Activated CD4-positive, CD25-positive, alpha-beta regulatory T cell (primary cell): ENCODE data around the gene SDHAF2.
"Not testable (repeated sequence)": the region's sequence is repeated elsewhere in the genome, so short reads cannot be mapped to it uniquely, and the experiment has no call there.

Source experiments
- DNase-seq, 4 experiments: peaks; one replicate each; lab custom pipeline; 2025; lab: John Stamatoyannopoulos, UW

SDHAF2 gene

DNA sequence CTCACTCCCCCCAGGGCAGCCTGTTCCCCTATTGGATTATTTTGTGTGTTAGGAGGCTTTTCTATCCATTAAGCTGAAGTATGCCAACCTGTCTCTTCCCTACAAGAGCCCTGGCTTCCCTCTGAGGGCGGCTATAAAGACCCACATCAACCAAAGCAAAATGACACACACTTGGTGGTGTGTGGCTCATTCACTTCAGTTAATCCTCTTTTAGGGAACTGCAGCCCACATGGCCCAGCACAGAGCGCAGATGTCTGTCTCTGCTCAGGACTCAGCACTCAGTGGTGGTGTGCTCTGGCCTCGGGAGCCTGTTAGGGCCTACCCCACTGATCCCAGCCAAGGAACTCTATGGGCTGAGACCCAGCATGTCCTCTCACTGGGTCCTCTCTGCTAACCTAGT is 46.4 kb downstream of the SDHAF2 start:
- no peak for DNase-seq

DNA sequence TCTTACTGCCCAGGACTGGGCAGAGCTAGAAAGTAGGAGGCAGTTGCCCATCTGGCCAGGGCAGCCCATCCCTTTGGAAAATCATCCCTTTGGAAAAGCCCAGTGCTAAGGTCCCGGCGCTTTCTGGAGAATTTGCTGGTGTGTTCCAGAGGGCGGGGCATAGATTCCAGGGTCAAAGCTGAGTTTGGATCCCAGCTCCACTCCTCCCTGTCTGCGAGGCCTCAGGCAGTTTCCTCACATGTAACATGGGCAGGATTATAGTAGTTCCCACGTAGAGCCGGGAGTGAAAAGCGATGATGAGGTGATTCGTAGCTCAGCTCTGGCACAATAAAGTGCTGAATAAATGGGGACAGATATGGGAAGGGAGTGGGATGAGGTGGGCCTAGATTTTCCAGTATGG is 47.2 kb downstream of the SDHAF2 start:
- DNase-seq, result no peak

DNA sequence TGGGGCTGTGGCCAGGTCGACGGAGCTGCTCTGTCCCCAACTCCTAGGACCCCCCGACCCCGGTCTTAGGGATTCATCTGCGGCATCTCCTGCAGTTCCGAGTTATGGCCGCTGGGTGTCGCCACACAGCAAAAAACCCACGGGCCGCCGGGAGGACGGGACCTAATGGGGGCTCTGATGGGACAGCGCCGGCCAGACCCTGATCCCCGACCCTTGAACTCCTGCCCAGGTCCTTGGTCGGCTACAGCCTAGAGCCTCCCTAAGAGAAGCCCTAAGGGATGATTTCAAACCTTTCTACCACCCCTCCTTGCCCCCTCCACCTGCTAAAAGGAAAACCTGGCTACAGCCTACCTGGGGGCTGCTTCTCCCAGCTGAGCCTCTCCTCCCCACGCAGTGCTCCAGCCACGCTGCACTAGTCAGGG is 47.8 kb downstream of the SDHAF2 start:
- peak in 3 of 4 experiments; percentile 9 to 45 (median 42) for DNase-seq

DNA sequence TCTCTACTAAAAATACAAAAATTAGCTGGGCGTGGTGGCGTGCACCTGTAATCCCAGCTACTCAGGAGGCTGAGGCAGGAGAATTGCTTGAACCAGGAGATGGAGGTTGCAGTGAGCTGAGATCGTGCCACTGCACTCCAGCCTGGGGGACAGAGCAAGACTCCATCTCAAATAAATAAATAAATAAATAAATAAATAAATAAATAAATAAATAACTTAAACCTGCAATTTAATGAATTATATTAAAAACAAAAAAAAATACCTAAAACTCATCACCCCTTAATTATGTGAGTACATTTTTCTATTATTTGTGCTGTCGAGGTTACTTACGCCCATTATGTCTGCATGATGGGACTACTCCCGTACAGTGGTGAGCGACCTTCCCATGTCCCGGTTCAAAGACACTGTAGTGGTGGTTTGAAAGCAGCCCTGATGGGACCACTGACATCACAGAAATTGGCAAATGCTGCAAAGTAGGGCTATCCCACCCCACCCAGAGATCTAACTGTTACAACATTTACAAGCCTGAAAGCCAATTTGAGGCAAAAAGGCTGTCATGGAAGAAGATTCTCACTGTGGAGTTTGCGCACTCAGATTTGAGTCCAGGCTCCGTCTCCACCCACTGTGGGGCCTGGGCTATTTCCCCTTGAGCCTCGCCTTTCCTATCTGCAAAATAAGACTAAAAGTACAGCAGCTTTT is 49.6 kb downstream of the SDHAF2 start:
- not testable (repeated sequence) for DNase-seq

DNA sequence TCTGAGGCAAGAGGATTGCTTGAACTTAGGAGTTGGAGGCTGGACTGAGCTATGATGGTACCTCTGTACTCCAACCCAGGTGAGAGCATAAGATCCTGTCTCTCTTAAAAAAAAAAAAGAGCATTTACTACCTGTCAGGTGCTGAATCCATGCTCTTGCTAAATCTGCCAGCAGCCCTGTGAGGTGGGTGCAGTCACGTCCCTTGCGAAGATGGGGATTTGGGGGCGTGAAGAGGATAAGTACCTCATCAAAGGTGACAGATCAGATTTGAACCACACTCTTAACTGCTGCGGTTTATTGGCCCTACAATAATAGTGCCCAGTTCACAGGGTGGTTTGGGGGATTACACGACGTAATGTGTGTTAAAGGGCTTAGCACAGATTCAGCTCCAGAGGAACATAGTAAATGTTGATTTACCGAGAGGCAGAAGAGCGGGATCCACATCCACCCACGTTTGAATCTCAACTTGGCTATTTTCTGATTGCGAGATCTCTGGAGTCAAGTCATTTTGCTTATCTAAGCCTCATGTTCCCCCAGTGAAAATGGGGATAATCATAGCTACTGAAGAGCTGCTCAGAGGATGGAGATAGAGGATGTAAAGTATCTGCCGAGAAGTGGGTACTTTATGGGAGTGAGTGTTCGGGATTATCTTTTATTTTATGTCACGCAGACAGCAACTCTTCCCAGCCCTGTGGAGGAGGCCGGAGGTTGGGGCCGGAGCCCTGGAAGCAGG is 50.5 kb downstream of the SDHAF2 start:
- DNase-seq, result no peak

DNA sequence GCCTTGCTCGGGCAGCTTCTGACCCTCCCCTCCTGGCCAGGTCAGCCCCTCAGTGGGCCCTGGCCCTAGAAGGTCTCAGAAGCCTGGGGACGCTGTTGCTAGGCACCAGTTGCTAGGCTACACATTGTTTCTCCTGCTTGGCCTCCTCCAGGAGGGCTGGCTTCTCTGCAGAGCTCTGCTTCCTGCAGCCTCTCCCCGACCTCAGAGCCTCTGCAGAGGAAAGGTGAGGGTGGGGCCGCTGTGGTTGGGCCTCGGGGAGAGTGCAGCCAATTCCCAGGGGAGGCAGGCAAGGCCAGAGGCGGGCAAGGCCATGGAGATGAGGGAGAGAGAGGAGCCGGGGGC is 51.0 kb downstream of the SDHAF2 start:
- no peak for DNase-seq

DNA sequence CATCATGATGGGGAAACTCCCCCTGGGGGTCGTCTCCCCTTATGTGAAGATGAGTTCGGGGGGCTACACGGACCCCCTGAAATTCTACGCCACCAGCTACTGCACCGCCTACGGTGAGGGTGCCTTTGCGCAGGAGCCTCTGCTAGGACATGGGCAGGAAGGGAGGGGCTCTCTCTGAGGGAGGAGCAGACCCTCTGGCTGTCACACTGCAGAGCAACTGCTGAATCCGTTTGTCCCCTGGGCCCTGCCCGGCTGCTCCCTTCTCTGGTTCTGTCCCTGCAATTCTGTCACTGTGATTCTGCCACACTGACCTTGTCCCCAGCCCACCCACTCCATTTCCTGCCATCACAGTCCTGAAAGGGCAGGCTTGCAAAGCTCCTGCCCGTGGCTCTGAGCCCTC is 51.9 kb downstream of the SDHAF2 start:
- no peak for DNase-seq

DNA sequence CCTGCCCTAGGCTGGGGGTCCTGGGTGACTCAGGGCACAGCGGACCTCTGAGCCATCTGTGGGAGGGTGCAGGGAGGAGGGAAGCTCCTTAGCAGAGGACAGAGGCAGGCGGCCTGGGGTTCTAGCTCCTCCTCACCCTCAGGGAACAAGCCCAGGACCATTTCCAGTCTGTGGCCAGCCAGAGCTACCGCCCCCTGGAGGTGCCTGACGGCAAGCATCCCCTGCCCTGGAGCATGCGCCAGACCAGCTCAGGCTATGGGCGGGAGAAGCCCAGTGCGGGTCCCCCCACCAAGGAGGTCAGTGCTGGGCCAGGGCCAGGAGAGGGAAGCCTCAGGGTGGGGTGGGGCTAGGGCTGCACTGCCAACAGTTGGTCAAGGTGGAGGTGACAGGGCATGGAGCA is 52.6 kb downstream of the SDHAF2 start:
- DNase-seq, result no peak

DNA sequence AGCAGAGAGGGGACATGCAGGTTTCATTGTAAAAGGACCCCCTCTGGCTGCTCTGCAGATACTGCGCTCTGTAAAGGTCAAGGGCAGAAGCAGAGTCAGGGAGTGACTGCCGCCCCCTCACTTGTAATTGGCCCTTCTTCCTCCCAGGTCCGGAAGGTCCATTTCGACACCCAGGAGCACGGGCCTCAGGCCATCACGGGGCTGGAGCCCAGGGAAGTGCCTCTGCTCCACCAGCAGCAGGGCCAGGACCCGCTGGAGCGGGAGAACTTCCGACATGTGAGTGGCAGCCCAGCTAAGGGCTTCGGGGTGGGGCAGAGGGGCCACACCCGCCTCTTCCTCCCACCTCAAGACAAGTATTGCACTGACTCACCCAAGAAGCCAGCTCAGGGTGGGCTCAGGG is 54.6 kb downstream of the SDHAF2 start:
- DNase-seq, result no peak

DNA sequence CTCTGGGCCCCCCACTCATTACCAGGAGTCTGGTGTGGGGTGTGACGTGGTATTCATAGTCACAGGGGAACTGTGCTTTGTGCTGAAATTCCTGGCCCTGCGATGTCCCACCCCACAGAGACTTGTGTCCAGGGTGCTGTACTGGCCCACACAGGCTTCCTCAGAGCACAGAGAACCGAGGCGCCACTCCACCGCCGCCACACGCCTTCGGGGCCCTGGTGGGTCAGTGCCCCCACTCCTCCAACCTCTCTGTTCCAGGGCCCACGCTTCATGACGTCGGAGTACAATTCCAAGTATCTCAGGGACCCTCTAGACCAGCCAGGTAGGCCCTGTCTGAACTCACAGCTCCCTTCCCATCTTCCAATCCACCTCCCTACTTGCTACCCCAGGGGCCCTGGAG is 55.2 kb downstream of the SDHAF2 start:
- no peak for DNase-seq

DNA sequence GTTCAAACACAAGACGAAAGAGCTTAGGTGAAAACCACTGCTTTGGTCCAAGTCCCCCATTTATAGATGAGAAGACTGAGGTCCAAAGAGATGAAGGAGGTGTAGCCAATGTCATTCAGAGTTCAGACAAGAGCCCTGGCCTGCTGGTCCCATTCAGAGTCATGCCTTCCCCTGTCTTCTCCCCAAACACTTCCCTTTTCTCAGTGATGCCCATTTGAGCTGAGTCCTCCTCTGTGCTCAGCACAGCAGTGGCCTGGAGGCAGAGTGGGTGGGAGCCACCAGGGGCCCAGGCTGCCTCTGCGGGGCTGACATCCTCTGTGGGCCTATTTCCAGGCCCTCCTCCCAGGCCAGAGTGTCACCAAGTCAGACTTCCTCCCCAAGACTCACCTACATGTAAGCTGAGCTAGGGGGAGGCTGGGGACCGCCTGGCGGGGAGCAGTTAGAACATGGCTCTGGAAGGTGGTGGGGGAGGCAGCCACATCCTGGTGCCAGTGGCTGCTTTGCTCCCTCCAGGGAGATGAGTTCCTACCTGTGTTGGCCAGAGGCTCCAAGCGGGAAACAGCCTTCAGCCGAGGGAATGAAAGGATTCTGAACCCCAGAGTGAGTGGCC is 56.2 kb downstream of the SDHAF2 start:
- DNase-seq, result no peak

DNA sequence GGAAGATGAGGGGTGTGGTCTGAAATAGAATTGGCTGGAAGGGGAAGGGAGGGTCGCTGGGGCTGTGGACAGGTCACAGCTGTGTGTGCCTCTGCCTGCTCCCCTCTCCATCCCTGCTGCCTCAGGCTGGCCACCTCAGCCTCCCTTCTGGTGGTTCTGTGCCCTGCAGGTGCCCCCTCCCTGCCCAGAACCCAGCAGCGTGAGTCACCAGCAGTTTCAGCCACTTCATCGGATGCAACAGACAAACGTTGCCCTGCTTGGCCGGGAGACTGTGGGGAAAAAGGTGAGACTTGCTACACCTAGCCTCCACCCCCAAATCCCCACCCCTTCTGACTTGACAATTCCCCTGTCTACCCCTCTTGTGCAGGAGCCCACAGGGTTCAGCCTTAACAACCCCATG is 56.9 kb downstream of the SDHAF2 start:
- no peak for DNase-seq

DNA sequence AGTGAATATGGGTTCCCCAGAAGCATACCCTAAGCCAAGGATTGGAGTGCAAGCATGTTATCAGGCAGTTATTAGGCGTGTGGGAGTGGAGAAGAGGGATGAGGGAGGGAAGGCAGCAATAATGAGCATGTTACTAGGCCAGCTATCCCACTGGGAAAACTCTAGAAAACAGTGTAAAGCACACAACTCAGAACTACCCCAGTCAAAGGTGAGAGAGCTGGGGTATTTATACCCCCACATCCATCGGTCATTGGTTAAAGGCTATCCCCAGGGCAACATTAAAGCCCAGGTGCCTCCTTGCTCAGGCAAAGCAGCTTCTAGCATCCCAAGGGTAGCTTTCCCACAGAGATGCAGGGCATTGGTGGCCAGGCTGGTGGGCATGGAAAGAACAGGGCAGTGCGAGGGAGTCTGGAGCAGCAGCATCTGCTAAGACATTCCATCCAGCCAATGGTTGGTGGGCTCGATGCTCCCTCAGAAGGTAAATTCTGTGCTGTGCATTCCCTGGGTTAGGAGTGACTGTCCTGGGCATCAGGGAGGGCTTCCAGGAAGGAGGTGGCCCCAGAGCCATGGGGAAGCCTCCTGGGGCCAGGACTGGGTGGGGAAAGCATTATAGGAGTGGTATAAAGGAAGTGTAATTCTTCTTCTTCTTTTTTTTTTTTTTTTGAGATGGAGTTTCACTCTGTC is 57.6 kb downstream of the SDHAF2 start:
- no peak for DNase-seq

DNA sequence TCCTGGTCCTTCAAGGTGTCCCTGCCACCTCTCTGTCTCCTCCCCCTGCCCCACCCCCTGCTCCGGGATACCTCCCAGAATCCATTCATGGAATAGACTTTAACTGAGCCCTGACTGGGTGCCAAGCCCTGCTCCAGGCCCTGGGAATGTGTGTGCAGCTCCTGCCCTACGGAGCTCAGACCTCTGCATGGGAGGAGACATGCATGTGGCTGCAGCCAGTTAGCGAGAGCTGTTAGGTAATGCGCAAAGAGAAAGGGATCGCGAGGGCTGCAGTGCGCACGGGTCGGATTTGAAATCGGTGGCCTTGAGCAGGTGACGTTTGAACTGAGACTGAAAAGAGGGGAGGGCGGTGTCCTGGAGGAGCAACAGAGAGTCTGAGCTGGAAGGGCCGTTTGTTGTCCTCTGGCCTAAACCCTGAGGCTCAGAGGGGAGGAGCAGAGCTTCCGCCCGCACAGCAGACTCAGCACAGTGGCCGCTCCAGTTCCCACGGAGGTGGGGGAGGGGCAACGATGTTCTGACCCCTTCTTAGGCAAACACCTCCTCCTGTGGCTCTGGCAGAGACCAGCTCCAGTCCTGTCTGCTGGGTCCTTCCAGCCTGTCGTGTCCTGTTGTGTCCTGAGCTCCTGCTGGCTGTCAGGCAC is 58.8 kb downstream of the SDHAF2 start:
- no peak for DNase-seq

DNA sequence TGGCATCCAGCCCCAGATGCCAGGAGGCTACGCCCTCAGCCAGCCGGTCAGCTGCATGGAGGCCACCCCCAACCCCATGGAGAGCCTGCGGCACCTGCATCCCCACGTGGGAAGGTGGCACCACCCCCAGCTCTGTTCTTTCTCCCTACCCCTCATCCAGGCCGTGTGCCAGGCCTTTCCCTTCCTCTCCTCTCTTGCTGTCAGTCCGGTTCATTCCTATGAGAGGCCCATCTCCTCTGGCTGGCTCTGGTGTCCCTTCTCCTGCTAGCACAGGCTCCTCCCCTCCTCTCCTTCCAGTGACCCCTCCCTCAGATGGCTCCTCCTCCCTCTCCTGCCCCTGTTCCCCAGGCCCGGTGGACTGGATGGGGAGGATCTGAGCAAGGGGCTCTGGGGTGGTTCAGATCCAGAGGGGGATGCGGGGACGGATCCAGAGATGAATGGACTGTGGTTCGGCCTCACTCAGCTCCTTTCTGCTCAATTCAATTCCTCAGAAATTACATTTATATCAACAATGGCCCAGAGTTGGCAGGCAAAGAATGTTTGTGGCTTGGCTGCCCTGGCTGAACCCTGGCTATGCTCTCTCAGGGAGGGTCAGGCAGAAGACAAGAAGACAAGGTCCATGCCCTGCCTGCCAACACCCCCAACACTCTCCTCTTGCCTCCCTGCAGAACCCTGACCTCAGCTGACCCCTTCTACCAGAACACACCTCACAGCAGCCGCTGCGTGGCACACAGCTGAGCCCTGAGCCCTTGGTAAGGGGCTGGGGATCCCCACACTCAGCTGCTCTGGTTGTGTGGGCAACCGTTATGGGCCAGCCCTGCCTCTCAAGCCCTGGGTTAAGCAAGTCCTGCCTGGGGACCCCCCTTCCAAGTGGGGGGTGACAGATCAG is 60.2 kb downstream of the SDHAF2 start:
- DNase-seq, result no peak

DNA sequence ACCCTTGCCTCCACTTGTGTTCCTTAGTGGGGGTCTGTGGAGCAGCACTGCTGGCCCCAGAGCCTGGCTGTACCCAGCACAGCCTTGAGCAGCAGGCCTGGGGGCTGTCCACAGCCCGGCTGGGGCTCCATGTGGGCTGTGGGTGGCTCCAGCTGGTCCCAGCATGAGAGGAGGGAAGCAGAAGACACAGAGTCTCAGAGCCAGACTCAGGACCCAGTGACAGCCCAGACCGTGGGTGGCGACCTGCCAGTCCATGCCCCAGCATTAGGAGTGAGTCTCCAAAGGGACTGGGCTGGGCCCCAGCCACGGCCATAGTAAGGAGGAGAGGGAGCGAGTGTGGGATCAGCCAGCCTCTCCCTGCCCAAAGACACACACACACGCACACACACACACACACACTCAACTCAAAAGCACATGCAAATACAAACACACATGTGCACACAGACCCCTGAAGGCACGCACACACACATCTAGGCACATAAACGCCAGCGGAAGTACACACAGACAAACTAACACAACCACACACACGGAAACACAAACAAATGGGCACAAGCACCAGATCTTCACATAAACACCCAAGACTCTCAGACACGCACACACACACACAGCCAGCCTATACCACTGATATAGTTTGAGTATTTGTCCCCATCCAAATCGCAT is 61.9 kb downstream of the SDHAF2 start:
- DNase-seq, result no peak

DNA sequence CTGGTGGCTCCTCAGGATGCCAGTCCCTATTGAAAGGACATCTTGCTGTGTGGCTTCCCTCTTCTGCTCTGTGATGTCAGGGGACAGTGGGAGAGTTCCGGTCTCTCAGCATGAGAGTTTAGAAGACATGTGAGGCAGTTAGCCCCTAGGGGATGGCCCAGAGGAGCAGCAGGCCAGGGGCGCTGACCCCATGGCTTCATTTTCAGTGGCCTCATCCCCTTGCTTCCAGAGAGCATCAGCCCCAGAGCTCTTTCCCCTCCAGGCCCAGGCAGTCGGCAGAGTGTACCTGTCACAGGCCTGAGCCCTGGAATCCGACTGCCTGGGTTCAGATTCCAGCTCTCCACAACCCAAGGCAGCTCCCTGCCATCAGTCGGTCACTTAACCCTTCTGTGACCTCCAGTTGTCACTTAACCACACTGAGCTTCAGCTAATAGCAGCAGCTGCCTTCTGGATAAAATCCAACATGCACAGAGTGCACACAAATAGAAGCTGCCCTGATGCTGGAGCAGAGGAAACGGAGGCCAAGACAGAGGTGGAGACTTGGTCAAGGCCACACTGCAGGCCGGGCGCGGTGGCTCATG is 64.5 kb downstream of the SDHAF2 start:
- DNase-seq, result no peak

DNA sequence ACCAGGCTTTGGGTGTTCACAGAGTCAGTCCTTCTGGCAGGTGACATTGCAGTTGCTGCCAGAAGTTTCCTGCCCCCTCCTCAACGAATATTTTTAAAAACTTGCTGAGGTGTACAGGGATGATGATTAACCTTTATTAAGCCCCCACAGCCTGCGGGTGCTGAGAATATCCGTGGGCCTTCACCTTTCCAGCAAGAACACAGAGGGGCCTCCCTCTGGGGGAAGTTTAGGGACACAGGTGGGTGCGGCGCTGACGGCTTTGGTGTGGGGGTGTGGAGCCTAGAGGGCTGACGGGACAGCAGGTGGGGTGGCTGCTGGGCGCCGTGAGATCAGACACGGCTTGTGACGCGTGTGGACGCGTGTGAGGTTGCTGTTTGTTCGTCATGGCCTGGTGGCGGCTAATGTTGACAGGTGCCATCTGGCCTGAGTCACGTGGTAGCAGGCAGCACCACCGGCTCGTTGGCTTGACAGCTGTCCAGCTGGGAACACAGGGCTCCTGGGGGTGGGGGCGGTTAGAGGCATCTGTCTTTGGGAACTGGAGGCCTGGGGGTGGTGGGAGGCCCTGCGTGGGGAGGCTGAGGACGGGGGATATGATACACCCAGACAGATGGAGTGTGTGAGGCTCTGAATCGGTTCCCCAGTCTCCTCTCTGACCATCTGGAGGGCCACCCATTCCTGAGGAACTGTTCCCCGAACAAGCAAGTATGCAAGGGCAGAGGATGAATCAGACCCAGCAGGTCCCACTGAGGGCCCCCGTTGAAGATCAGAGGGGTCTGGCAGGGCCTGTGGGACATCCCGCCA is 66.1 kb downstream of the SDHAF2 start:
- no peak for DNase-seq
